Measurements from ENCODE around the gene ATG101.
A peak's percentile ranks its signal among the peaks of the same experiment; 100 is the strongest.

ATG101 gene

DNA sequence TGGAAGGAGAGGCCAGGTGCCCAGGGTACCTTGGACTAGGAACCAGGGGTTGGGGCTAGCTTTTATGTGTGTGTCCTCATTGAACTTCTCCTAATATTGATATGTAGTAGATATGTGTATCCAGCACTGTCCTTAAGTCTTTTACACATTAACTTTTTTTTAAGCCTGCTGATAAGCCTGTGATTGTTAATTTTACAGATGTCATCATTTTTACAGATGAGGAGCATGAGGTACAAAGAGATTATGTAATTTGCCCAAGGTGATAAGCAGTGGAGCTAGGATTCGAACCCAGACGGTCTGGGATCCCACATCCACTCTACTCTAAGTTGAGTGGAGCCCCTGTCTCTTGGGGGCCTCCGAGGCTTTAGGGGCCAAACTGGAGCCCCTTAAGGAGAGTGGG is 28.7 kb upstream of the ATG101 start:
- no peak for DNase-seq (ENCODE audit: low read depth)
- H3K4me3 ChIP-seq (ENCODE audit: low read depth, low read length) = no peak overlapping the region

DNA sequence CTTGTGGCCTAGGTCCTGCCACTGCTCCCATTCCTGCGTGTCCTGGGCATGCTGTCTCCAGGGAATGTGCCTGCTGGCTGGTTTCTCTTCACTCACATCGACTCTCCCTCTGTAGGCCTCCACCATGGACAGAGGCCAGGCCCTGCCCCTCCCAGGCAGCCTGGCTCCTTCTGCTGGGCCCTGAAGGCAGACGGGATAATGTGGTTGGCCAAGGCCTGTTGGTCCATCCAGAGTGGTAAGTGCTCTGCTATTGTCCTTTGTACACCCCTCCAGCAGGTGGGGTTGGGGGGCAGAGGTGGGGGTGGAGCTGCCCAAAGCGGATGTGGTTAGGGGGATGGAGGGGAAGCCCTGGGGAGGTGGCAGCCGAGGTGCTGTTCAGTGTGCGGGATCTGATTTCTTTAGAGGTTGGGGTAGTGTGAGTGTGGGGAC is 28.1 kb upstream of the ATG101 start:
- DNase-seq (ENCODE audit: low read depth) = no peak
- H3K4me3 ChIP-seq (ENCODE audit: low read depth, low read length) = no peak overlapping the region

DNA sequence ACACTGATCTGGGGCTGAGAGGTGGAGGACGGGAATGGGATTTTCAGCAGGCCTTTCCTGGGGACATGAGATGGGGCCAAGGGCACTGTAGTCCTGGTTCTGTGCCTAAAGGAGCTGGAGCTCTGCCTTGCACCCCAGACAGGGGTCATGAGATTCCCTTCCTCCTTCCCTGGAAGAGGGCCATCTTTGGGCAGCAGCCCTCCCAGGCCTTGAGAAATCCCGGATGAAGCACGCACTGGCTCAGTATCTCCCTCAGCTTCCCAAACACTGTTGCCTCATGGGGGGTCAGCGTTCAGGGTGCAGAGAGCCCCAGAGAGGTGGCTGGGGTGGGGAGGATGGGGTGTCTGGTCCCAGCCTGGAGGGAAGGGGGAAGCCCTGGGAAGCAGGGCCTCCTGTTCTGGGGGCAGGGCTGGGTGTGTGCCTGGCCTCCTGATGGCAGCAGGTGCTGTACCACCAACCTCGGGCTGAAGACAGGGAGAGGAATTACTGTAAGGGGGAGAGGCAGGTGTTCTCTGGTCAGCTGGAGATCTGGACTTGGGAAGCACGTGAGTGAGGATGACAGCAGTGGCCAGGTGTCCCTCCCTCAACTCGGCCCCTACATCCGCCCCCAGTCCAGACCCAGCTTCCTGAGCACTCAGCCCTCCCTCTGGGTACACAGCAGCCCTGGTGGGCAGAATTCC is 26.9 kb upstream of the ATG101 start:
- no peak for DNase-seq (ENCODE audit: low read depth)
- no peak overlapping the region for H3K4me3 ChIP-seq (ENCODE audit: low read depth, low read length)

DNA sequence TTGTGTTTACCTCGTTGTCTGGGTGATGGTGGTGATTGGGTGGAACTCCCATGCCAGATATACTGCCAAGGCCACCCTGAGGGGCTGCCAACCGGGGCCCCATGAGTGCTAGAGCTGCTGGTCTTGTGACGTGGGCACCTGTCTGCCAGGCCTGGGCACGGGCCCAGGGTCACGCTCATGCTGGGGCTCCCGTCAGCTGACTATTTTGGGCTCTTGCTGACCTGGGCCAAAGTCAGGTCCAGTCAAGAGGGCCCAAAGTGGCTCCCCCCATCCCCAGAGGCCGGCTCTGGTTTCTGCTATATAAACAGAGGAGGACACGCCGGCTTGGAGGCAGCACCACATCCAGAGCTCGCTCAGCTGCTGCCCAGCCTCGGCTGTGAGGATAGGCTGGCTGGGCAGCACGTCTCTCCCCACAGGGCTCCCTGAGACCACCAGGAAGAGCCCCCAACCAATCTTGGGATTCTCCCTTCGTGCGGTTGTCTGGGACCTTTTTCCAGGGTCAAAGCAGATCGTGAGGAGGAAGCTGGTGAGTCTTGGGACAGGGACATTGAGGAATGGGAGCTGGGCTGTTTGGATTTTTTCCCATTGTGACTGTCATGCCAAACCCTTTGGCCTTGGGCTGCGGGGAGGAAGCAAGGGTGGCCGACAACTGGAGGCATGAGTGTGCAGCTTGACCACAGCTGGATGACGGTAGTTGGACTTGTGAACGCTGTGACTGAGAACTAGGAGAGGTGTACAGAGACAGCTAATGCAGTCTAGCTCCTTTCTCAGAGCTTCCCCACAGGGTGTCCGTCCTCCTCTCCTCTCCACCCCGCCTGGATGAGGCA is 26.2 kb upstream of the ATG101 start:
- DNase-seq (ENCODE audit: low read depth) = no peak
- H3K4me3 ChIP-seq (ENCODE audit: low read depth, low read length) = no peak overlapping the region

DNA sequence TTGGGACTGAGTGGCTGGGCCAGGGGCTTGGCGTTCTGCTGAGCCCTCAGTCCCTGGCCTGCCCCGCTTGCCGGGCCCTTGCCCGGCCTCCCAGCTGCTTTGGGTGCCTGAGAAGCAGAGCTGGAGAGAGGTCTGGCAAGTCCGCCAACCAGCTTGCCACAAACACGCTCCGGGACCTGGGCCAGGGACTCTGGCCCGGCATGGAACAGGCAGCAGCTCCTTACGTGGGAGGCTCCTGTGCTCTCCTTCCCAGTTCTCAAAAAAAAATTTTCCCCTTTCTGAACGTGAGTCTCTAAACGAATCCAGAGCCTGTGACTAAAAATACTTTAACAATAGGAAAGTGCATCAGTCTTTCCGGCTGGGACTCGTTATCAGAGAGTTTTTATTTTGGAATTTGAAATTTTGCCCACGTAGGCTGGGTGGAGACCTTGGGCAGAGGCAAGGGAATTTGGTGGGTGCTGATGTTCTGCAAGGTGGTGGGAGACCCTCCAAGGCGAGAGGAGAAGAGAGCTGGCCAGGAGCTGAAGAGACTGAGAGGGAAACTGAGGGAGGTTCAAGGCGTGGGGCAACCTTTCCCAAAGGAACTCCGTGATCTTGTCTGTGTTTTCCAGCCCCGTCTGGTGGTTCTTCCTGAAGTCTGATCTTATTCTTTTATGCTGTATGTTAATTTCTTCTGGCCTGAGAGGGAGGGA is 25.3 kb upstream of the ATG101 start:
- DNase-seq (ENCODE audit: low read depth) = no peak
- H3K4me3 ChIP-seq (ENCODE audit: low read depth, low read length) = no peak overlapping the region

DNA sequence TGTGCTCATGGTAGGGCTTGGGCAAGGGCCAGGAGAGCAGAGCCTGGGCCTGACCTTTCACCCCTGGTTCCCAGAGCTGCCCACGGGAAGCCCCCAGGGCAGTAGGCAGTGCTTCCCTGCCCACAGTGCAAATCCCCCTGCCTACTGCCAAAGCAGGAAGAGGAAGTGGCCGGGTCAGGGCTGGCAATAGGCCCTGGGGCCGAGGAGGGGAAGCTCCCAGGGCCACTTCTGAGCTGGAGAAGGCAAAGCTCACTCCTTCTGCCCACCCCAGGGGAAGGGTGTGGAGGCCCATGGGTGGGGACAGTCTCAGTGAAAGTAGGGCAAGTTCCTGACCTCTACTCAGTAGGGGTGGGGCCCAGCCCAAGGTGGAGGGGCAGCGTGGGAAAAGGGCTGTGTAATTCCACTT is 24.0 kb upstream of the ATG101 start:
- H3K4me3 ChIP-seq (ENCODE audit: low read depth, low read length) = no peak overlapping the region
- no peak for DNase-seq (ENCODE audit: low read depth)

DNA sequence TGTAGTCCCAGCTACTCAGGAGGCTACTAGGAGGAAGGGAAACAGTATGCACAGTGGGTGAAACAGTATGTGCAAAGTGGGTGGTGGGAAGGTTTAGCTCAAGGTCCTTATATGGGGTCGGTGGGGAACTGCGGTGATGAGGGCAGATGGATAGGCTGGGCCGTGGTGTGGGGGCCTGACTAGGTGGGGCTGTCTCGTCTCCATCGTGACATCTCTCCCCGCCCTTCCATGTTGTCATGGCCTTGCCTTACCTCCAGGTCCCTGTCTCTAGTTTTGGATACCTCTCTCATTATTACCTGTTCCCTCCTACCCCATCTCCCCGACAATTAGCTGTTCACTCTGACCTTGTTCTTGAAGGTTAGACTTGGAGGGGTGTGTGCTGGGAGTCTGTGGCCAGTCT is 22.9 kb upstream of the ATG101 start:
- H3K4me3 ChIP-seq (ENCODE audit: low read depth, low read length) = no peak overlapping the region
- DNase-seq (ENCODE audit: low read depth) = no peak

DNA sequence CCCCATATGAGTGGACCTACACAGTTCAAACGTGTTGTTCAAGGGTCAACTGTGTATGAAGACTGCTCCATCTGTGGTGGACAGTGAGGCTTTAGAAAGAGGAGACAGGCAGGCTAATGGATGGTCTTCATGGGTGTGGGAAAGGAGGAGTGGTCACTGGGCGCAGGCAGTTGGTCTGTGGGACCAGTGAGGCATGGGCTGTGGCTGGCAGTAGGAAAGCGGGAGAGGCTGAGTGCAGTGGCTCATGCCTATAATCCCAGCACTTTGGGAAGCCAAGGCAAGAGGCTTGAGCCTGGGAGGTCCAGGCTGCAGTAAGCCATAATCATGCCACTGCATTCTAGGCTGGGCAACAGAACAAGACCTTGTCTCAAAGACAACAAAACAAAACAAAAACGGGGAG is 20.5 kb upstream of the ATG101 start:
- no peak for DNase-seq (ENCODE audit: low read depth)
- H3K4me3 ChIP-seq (ENCODE audit: low read depth, low read length) = no peak overlapping the region

DNA sequence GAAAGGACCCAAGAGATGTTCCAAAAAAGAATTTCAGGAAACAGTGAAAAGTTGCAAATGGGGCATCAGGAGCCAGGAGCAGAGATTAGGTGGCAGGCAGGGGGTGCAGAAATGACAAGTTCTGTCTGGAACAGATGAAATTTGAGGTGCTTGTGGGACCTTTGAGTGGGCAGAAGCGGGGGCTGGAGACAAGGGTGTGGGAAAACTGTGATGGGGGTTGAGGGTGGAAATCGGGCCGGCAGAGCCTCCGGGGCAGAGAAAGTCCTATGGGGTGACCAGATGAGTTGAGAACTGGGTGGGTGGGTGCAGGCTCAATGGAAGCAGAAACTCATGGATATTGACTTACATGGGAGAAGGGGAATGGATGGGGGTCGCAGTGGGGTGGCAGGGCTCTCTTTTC is 20.1 kb upstream of the ATG101 start:
- DNase-seq (ENCODE audit: low read depth) = no peak

DNA sequence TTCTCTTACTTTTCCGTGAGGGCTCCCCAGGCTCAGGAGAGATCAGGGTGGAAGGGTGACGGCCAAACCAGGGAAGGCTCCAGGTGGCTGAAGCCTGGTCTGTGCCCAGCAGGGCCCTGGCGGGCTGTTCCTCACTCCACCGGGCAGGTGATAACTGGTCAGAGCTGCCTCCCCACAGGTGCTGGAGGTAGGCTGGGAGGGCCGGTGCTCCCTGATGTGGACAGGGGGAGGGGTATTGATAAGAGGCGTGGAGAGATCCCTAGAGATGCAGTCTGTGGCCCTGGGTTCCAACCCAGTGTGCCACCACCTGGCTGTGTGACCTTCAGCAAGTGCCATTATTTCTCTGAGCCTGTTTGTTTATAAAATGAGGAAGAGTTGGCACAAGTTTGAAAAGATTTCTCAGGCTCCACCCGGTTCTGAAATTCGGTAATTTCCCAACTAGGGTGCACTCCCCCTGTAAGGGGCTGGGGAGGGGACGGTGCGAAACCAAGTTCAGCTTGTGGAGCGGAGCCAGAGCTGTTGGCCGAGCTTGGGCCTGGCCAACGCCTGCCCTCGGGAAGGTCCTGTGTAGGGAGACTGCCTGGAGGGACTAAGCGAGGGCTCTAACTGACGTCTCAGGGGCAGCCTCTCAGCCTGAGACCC is 19.5 kb upstream of the ATG101 start:
- H3K4me3 ChIP-seq (ENCODE audit: low read depth, low read length) = peak overlapping the region; percentile 62
- no peak for DNase-seq (ENCODE audit: low read depth)

More for the DNA sequence above, 20.1 kb upstream of the ATG101 start:
- H3K4me3 ChIP-seq (ENCODE audit: low read depth, low read length) = no peak overlapping the region

DNA sequence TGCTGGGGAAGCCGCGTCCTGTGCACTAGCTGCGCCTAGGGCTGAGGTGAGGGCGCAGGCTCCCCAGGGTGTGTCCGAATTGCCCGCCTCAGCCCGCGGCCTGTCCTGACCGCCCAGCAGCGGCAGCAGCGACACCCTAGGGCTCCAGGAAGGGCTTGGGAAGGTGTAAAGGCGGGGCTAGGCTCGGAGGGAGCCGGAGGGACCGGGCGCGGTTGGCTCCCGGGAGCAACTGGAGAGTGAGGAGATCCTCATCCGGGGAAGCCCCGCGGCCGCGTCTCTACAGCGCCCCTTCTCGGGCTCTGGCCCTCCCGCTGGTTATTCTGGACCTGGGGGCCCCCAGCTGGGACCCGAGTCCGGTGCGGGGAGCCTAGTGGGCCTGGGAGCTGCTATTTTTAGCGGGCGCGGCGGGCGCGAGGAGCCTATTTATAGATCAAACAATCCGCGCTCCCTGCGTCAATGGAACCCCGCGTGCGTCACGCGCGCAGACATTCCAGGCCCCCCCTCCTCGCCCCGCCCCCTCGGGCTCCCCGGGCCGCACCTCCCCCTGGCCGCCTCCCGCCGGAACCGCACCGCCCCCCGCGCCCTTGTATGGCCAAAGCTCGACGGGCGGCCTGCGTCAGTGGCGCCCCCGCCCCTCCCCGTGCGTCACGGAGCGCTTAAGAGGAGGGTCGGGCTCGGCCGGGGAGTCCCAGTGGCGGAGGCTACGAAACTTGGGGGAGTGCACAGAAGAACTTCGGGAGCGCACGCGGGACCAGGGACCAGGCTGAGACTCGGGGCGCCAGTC is 18.8 kb upstream of the ATG101 start, which contains the start of gene NR4A1:
Gene NR4A1, plus strand, starts transcription at position 685 of the 784 bp plus-strand sequence. CDS start 2,887 bp downstream, outside the sequence.
- peak within 1 kb of the TSS; percentile 62 for H3K4me3 ChIP-seq (ENCODE audit: low read depth, low read length)
- peak; percentile 86 for DNase-seq (ENCODE audit: low read depth)

DNA sequence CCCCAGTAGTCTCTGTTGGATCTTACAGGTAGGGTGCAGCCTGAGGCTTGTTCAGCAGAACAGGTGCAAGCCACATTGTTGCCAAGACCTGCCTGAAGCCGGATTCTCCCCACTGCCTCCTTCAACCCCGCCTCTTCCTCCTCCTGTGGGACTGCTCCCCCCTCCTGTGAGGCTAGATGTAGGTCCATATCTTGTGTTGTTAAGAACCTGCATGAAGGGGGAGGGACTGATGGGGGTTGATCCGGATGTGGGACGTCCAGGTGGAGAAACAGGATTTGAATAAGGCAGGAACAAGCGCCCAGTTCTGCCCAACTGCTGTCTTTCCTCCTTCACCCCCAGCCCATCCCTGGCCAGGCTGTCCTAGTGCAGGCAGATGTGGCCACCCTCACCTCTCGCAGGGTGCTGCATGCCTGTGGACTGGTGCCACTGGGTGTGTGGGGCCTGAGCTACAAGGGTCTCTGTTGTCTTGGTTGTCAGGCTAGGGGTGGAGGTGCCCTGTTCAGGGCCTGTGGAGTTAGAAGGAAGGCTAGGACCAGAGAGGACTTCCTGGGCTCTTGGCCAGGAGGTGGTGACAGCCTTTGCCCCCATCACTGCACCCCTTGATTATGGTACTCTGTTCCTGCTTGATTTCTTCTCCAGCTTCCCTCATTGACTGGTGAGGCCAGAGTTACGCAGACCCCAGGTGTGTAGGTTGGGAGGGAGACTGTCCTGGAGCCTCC is 17.2 kb upstream of the ATG101 start:
- no peak overlapping the region for H3K4me3 ChIP-seq (ENCODE audit: low read depth, low read length)
- no peak for DNase-seq (ENCODE audit: low read depth)

DNA sequence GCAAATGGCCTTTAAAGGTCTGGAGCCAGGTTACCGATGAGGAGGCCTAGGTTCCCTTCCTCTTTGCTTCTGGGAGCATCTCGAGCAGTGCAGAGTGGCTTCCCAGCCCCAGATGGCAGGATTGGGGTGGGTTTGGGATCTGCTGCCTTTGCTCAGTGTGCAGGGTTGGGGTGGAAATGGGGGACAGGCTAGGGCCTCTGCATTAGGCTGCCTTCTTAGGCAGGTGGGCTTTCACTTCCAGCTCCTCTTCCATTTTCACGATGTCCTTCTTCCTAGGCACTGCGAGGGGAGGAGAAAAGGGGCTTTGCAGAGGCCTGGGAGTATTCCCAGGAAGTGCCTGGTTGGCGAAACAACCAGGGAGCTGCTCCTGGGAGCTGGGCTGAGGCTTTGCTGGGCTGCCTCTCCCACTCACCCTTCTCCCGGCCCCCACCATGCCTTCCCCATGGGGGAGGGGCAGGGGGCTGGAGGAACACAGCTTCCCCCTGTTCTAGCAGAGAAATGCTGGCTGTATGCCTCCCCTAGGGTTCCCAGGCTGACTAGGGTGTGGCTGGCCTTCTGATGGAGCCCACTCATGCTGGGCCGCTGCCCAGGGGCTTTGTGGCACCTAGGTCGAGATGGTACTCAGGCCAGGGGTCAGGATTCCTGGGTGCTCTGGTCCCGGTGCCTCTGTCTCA is 16.1 kb upstream of the ATG101 start:
- no peak overlapping the region for H3K4me3 ChIP-seq (ENCODE audit: low read depth, low read length)
- DNase-seq (ENCODE audit: low read depth) = no peak

DNA sequence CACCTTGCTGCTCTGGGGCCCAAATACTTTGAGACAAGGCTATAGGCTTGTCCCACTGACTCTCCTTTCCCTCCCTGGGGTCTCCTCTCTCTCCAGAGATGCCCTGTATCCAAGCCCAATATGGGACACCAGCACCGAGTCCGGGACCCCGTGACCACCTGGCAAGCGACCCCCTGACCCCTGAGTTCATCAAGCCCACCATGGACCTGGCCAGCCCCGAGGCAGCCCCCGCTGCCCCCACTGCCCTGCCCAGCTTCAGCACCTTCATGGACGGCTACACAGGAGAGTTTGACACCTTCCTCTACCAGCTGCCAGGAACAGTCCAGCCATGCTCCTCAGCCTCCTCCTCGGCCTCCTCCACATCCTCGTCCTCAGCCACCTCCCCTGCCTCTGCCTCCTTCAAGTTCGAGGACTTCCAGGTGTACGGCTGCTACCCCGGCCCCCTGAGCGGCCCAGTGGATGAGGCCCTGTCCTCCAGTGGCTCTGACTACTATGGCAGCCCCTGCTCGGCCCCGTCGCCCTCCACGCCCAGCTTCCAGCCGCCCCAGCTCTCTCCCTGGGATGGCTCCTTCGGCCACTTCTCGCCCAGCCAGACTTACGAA is 15.4 kb upstream of the ATG101 start:
- H3K4me3 ChIP-seq (ENCODE audit: low read depth, low read length) = no peak overlapping the region
- no peak for DNase-seq (ENCODE audit: low read depth)

DNA sequence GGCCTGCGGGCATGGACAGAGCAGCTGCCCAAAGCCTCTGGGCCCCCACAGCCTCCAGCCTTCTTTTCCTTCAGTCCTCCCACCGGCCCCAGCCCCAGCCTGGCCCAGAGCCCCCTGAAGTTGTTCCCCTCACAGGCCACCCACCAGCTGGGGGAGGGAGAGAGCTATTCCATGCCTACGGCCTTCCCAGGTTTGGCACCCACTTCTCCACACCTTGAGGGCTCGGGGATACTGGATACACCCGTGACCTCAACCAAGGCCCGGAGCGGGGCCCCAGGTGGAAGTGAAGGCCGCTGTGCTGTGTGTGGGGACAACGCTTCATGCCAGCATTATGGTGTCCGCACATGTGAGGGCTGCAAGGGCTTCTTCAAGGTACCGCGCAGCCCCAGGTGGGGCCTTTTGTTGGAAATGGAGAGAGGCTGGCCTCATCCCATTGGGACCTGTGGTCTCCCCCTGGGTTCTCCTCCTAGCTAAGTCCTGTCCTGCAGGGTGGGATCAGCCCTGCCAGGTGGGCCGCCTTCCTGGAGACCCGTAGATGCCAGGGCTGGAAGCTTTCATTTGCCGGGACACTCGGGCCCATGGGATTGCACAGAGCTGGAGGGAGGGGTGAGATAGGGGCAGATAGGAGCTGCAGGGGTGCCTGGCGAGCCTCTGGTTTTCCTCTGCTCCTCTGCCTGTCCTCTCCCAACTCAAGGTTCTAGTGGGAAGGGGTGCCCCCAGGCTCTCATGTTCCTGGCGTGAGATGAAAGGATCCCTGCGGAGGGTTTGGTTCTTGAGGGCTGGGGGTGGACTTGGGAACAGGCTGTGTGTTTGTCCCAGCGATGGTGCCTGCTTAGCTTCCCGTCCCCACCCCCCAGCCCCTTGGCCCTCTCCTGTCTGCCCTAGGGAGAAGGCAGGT is 14.7 kb upstream of the ATG101 start:
- no peak overlapping the region for H3K4me3 ChIP-seq (ENCODE audit: low read depth, low read length)
- DNase-seq (ENCODE audit: low read depth) = no peak
